Ascending aorta (tissue), 2 donors: ENCODE measurements around the gene DYSF. TPM values are rescaled to one million over a fixed set of nuclear protein-coding genes. Genes with fewer than 3 reads are reported as not detected.

Source experiments
- DNase-seq, 2 donors: peaks; one replicate each; pipeline ENCODE4 v3.0.0-alpha.2; 2019; ENCODE audit warnings: low spot score in 2 of 2
- H3K27ac ChIP-seq, 2 donors: fragments of 200-600 bp; sonication (generic); one replicate each; pipeline ENCODE4 v1.5.1; 2016 to 2017; ENCODE audit warnings: mild to moderate bottlenecking in 1 of 2
- H3K27me3 ChIP-seq: fragments of 200-600 bp; sonication (generic); one replicate; pipeline ENCODE4 v1.5.1; 2017
- H3K36me3 ChIP-seq, 2 donors: fragments of 200-600 bp; sonication (generic); one replicate each; pipeline ENCODE4 v1.5.1; 2016
- H3K4me1 ChIP-seq, 2 donors: fragments of 200-600 bp; sonication (generic); one replicate each; pipeline ENCODE4 v1.5.1; 2016 to 2017; ENCODE audit warnings: mild to moderate bottlenecking in 1 of 2
- H3K4me3 ChIP-seq, 2 donors: fragments of 200-600 bp; sonication (generic); one replicate each; pipeline ENCODE4 v1.5.1; 2016 to 2017; ENCODE audit warnings: mild to moderate bottlenecking in 1 of 2
- H3K9me3 ChIP-seq, 2 donors: fragments of 200-600 bp; sonication (generic); one replicate each; pipeline ENCODE4 v1.5.1; 2016
- intact Hi-C: fragments of 100-400 bp; cut with DNase I; formaldehyde crosslinking; loops from one replicate; pipeline ENCODE4 v1.15.1; 2023
- total RNA-seq: library from RNA; depleted of rRNA; stranded (reverse); fragments of >200 nt; gene quantifications from one replicate; pipeline ENCODE4 v1.1.0, GENCODE V29; 2016
- TF ChIP-seq, protein P1 (sequence below), 3 experiments: fragments of 200-600 bp in 2 of 3; fragments of 450-650 bp in 1 of 3; sonication (generic) in 2 of 3; IDR thresholded peaks; one replicate each; pipeline ENCODE4 v1.5.1; 2016 to 2019; ENCODE audit warnings: antibody characterized with exemption in 3 of 3, mild to moderate bottlenecking in 1 of 3, moderate library complexity in 1 of 3

The DYSF gene
- total RNA-seq, 1 donor from 2014 or later, result 58.3 TPM

DNA sequence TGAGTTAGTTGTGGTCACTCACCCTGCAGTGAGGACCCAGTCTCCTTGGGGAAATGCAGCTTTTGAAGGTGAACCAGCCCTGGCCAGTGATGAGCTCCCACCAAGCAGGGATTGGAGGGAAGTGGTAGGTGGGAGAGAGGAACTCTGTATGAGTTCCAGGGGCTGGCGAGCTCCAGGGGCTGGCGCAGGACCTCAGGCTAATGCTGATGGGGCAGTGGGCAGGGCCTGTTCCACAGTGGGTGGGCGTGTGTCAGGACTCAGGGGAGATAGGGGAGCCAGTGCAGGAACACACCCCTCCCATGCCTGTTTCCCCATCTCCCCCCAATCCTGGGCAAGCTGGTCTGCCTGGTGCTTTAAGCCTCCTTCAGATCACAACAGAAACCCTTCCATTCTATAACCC, 208.4 kb downstream of the DYSF start:
- intact Hi-C loops, result no loop called here
- Histone ChIP-seq H3K9me3 (peaks cover 7 to 18% of the 10 kb centered on the region in 2 donors), H3K27ac (no peak overlapping the region), H3K4me3 (no peak overlapping the region), H3K4me1 (no peaks in the 10 kb centered on the region), H3K27me3 (no peaks in the 10 kb centered on the region), H3K36me3 (no peaks in the 10 kb centered on the region)
- TF ChIP-seq, protein P1, sequence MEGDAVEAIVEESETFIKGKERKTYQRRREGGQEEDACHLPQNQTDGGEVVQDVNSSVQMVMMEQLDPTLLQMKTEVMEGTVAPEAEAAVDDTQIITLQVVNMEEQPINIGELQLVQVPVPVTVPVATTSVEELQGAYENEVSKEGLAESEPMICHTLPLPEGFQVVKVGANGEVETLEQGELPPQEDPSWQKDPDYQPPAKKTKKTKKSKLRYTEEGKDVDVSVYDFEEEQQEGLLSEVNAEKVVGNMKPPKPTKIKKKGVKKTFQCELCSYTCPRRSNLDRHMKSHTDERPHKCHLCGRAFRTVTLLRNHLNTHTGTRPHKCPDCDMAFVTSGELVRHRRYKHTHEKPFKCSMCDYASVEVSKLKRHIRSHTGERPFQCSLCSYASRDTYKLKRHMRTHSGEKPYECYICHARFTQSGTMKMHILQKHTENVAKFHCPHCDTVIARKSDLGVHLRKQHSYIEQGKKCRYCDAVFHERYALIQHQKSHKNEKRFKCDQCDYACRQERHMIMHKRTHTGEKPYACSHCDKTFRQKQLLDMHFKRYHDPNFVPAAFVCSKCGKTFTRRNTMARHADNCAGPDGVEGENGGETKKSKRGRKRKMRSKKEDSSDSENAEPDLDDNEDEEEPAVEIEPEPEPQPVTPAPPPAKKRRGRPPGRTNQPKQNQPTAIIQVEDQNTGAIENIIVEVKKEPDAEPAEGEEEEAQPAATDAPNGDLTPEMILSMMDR (IDR thresholded peaks at IDR 0.05), result no peak
- DNase-seq, result no peak

- Histone ChIP-seq H3K4me3 (no peak overlapping the region), H3K9me3 (peaks cover 7 to 13% of the 10 kb centered on the region in 2 donors), H3K4me1 (no peaks in the 10 kb centered on the region), H3K27me3 (no peaks in the 10 kb centered on the region), H3K27ac (no peak overlapping the region), H3K36me3 (no peaks in the 10 kb centered on the region)
- intact Hi-C loops, result no loop called here
- no peak for DNase-seq
- TF ChIP-seq, protein P1 (IDR thresholded peaks at IDR 0.05), result no peak
Measured at GRCh38 chr2:71662665-71663394, 209.5 kb downstream of the DYSF start.

DNA sequence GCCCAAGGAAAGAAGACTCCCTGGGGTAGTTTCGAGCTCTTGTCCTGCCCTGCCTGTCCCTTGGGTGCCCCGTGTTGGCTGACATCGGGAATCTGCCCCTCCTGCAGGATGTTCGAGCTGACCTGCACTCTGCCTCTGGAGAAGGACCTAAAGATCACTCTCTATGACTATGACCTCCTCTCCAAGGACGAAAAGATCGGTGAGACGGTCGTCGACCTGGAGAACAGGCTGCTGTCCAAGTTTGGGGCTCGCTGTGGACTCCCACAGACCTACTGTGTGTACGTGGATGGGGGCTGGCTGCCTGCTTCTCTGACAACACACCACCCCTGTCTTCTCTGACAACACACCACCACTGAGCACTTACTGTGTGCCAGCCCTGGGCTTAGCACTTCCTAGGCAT, 210.8 kb downstream of the DYSF start:
- no peaks in the 10 kb centered on the region for H3K36me3 ChIP-seq
- H3K4me1 ChIP-seq, result no peaks in the 10 kb centered on the region
- TF ChIP-seq, protein P1 (IDR thresholded peaks at IDR 0.05), result no peak
- intact Hi-C loops, result no loop called here
- H3K27ac ChIP-seq, result no peak overlapping the region
- no peaks in the 10 kb centered on the region for H3K27me3 ChIP-seq
- H3K4me3 ChIP-seq, result no peak overlapping the region
- no peaks in the 10 kb centered on the region for H3K9me3 ChIP-seq
- DNase-seq, result no peak

DNA sequence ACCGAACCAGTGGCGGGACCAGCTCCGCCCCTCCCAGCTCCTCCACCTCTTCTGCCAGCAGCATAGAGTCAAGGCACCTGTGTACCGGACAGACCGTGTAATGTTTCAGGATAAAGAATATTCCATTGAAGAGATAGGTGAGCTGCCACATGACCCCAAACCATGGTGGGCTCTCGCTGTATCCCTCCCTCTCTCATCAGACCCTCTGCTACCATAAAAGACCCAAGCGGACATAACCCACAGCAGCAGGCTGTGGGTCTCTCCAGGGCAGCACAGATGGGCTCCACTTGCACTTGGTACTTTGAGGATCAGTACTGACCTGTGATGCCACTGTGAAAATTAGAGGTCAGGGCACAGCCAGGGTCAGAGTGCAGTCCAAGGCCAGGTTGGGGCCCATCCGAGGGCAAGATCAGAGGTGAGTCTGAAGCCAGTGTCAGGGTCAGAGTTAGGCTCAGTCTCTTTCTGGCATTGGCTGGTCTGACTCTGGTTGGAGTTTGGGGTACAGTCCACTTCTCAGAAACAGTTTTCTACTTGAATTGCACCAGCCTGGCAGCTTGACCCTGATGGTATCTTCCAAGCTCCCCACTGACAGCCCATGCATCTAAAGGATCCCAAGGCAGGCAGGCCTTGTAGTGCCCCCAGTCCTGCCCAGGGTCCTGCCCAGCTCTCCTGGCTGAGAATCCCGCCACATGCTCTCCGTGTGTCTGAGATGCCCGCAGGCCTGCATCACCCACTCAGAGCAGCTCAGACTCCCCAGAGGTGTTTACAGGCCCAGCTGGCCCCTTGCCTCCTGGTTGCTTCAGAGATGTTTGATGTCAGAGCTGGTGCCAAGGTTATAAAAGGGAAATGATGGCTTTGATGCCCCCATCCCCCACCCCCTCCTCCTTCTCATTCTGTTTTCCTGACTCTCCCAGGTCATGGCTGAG, 212.1 kb downstream of the DYSF start:
- DNase-seq, result no peak
- no peaks in the 10 kb centered on the region for H3K36me3 ChIP-seq
- TF ChIP-seq, protein P1 (IDR thresholded peaks at IDR 0.05), result no peak
- H3K27me3 ChIP-seq, result no peaks in the 10 kb centered on the region
- no peak overlapping the region for H3K27ac ChIP-seq
- intact Hi-C loops, result no loop called here
- no peak overlapping the region for H3K4me3 ChIP-seq
- no peaks in the 10 kb centered on the region for H3K9me3 ChIP-seq
- no peaks in the 10 kb centered on the region for H3K4me1 ChIP-seq

DNA sequence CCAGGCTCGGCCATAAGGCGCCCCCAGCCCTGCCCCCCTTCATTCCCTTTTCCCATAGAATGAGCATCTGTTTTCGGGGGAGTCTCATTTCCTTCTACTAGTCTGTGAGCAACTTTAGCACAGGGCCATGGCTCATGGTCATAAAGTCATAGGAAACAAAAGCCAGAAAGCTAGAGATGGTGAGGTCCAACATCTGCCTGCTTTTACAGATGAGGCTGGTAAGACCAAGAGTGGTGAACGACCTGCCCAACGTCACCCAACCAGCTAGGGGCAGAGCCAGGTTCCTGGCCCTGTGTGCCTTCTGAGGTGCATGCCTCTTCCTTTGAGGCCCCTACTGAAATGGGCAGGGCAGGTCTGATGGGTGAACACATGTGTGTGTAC, 212.7 kb downstream of the DYSF start:
- H3K36me3 ChIP-seq, result no peaks in the 10 kb centered on the region
- H3K4me1 ChIP-seq, result no peaks in the 10 kb centered on the region
- intact Hi-C loops, result no loop called here
- no peak overlapping the region for H3K27ac ChIP-seq
- H3K4me3 ChIP-seq, result no peak overlapping the region
- TF ChIP-seq, protein P1 (IDR thresholded peaks at IDR 0.05), result no peak
- DNase-seq, result no peak
- no peaks in the 10 kb centered on the region for H3K9me3 ChIP-seq
- no peaks in the 10 kb centered on the region for H3K27me3 ChIP-seq
